Psoas muscle (tissue), 8 donors: Measurements from ENCODE around the gene POU2AF2. TPM values are rescaled to one million over a fixed set of nuclear protein-coding genes. Genes with fewer than 3 reads are reported as not detected.

Experiments used
- ATAC-seq, 4 donors: fragments of 200-7000 bp; cut with Tn5 transposase; one replicate each; pipeline ENCODE4 v1.9.1; 2020; ENCODE audit warnings: moderate library complexity in 3 of 4, mild to moderate bottlenecking in 2 of 4
- DNase-seq, 2 donors: peaks; one replicate each; pipeline ENCODE4 v3.0.0-alpha.2; 2020
- H3K27ac ChIP-seq: fragments of 200-600 bp; one replicate; pipeline ENCODE4 v1.8.0; 2022
- H3K27me3 ChIP-seq, 3 donors: fragments of 200-600 bp in 1 of 3; one replicate each; pipeline versions ENCODE4 v1.6.1 to v1.8.0; 2013 to 2022; ENCODE audit warnings: low read length in 2 of 3, mild to moderate bottlenecking in 2 of 3, moderate library complexity in 1 of 3; ENCODE audit not compliant: insufficient read depth in 3 of 3
- H3K36me3 ChIP-seq, 2 donors: fragments of 200-600 bp in 1 of 2; one replicate each; pipeline versions ENCODE4 v1.6.1 to v1.8.0; 2013 to 2022; ENCODE audit warnings: low read depth in 1 of 2, mild to moderate bottlenecking in 1 of 2, moderate library complexity in 1 of 2; ENCODE audit not compliant: insufficient read depth in 1 of 2
- H3K4me1 ChIP-seq: fragments of 200-600 bp; one replicate; pipeline ENCODE4 v1.8.0; 2022
- H3K4me3 ChIP-seq: fragments of 200-600 bp; one replicate; pipeline ENCODE4 v1.8.0; 2022; ENCODE audit warnings: mild to moderate bottlenecking
- H3K9me3 ChIP-seq: fragments of 200-600 bp; one replicate; pipeline ENCODE4 v1.8.0; 2022
- CTCF ChIP-seq: fragments of 200-600 bp; IDR thresholded peaks from one replicate; pipeline ENCODE4 v1.8.0; 2022; ENCODE audit warnings: antibody characterized with exemption
- WGBS, 3 donors: extraction: QIAGEN DNeasy Blood & Tissue Kit; methylation state at CpG; one replicate each; pipeline versions ENCODE4 v1.1.6 to v1.1.7; 2013; 5-methylcytosine and 5-hydroxymethylcytosine counted together
- intact Hi-C, 2 donors: fragments of 100-400 bp; cut with DNase I; formaldehyde crosslinking; loops; one replicate each; pipeline versions ENCODE4 v1.11.0 to v1.14.2; 2022
- polyA plus RNA-seq, 3 donors: library from polyadenylated mRNA; stranded (reverse); fragments of 200-250 nt; gene quantifications; one replicate each; pipeline ENCODE4 v1.2.3, GENCODE V29; 2013
- total RNA-seq, 4 donors: library from RNA; stranded (reverse); fragmentation: NEBNext Ultra II Directional in 2 of 4; extraction: Animal tissue kit (Norgen Biotek cat#: 25700) in 2 of 4; gene quantifications; one replicate each; pipeline versions ENCODE4 v1.2.1 to v1.2.4, GENCODE V29; 2021 to 2023
- donor health status: healthy with polysubstance abuse.
- donor health status: DM: no; HTN: no; CAD: no; lungs with moderate emphysema.
- donor health status: Bipolar disorder and iron deficiency.
- donor health status: healthy.
- donor health status: DM: yes; HTN: yes; CAD: no.
- donor health status: DM: no; HTN: no; CAD: no.
- donor health status: DM: no; HTN: no; CAD: no.
- donor health status: DM: yes; HTN: yes; CAD: no.

Gene POU2AF2
- total and polyA plus RNA-seq, 7 donors: 0.30 to 3.0 (median 0.98) TPM

- no peak for ATAC-seq
- H3K27ac ChIP-seq: no peak overlapping the region
- peaks cover 3% of the 10 kb centered on the region for H3K4me1 ChIP-seq
- WGBS, 3 donors: 88 to 95% (median 94%) methylated on average over 3 of the region's 3 CpGs
- H3K9me3 ChIP-seq: no peaks in the 10 kb centered on the region
- TF ChIP-seq CTCF: no peak
- no peak overlapping the region for H3K4me3 ChIP-seq
- H3K36me3 ChIP-seq: no peaks in the 10 kb centered on the region
- DNase-seq: no peak
- H3K27me3 ChIP-seq: no peaks in the 10 kb centered on the region
- intact Hi-C loops: no loop called here
Observed at GRCh38 chr11:111301842-111302118, 56.3 kb downstream of the POU2AF2 start.

GRCh38 chr11:111302298-111302697 is 56.8 kb downstream of the POU2AF2 start:
- H3K9me3 ChIP-seq: no peaks in the 10 kb centered on the region
- DNase-seq (no peak), ATAC-seq (no peak)
- H3K4me3 ChIP-seq: no peak overlapping the region
- 66 to 78% (median 70%) methylated on average over 3 of the region's 3 CpGs for WGBS, 3 donors
- H3K36me3 ChIP-seq: no peaks in the 10 kb centered on the region
- no peak overlapping the region for H3K27ac ChIP-seq
- no peak for TF ChIP-seq CTCF
- H3K4me1 ChIP-seq: peaks cover 3% of the 10 kb centered on the region
- H3K27me3 ChIP-seq: no peaks in the 10 kb centered on the region
- intact Hi-C loops: no loop called here

- Histone ChIP-seq H3K27ac (no peak overlapping the region), H3K27me3 (no peaks in the 10 kb centered on the region), H3K4me1 (peaks cover 1% of the 10 kb centered on the region), H3K4me3 (no peak overlapping the region), H3K36me3 (no peaks in the 10 kb centered on the region), H3K9me3 (no peaks in the 10 kb centered on the region)
- ATAC-seq: no peak
- no peak for TF ChIP-seq CTCF
- WGBS, 3 donors: 34 to 44% (median 43%) methylated on average over 4 of the region's 4 CpGs
- intact Hi-C loops: no loop called here
- DNase-seq: no peak
Observed at GRCh38 chr11:111303461-111303860, 57.9 kb downstream of the POU2AF2 start.

GRCh38 chr11:111305162-111305802 is 59.8 kb downstream of the POU2AF2 start:
- Histone ChIP-seq H3K36me3 (no peaks in the 10 kb centered on the region), H3K27ac (no peak overlapping the region), H3K4me3 (no peak overlapping the region), H3K4me1 (no peaks in the 10 kb centered on the region), H3K9me3 (no peaks in the 10 kb centered on the region), H3K27me3 (no peaks in the 10 kb centered on the region)
- no peak for TF ChIP-seq CTCF
- intact Hi-C loops: no loop called here
- DNase-seq (no peak), ATAC-seq (no peak)
- 80 to 83% (median 80%) methylated on average over 5 of the region's 5 CpGs for WGBS, 3 donors

- no peaks in the 10 kb centered on the region for H3K27me3 ChIP-seq
- WGBS, 3 donors: 65 to 74% (median 69%) methylated on average over 4 of the region's 4 CpGs
- no peaks in the 10 kb centered on the region for H3K9me3 ChIP-seq
- ATAC-seq (no peak), DNase-seq (no peak)
- intact Hi-C loops: no loop called here
- H3K4me3 ChIP-seq: no peak overlapping the region
- no peaks in the 10 kb centered on the region for H3K36me3 ChIP-seq
- no peak overlapping the region for H3K27ac ChIP-seq
- no peaks in the 10 kb centered on the region for H3K4me1 ChIP-seq
- TF ChIP-seq CTCF: no peak
Observed at GRCh38 chr11:111305876-111306275, 60.4 kb downstream of the POU2AF2 start.
